Activated T-helper 2 cell treated with anti-CD3 and anti-CD28 coated beads, Interferon-gamma antibody, Interleukin-2, Interleukin-4, amounts not matched to agents 10 μg/mL and 5 μg/mL and 100 μg/mL, durations not matched to agents 14 hours and 24 hours and 36 hours (primary cell): ENCODE data around the gene CDH3. TPM values are rescaled to one million over a fixed set of nuclear protein-coding genes. Genes with fewer than 3 reads are reported as not detected.

Source experiments
- DNase-seq: peaks from one replicate; pipeline ENCODE4 v3.0.0; 2021; ENCODE audit warnings: low spot score
- H3K27ac Mint-ChIP-seq: one replicate; pipeline ENCODE4 v1.8.0; 2021; ENCODE audit warnings: mixed read lengths
- H3K27me3 Mint-ChIP-seq: one replicate; pipeline ENCODE4 v1.8.0; 2021; ENCODE audit warnings: low read depth, mixed read lengths
- H3K36me3 Mint-ChIP-seq: one replicate; pipeline ENCODE4 v1.8.0; 2021; ENCODE audit warnings: low read depth, mixed read lengths
- H3K4me1 Mint-ChIP-seq: one replicate; pipeline ENCODE4 v1.8.0; 2021; ENCODE audit warnings: low read depth, mixed read lengths
- H3K4me3 Mint-ChIP-seq: one replicate; pipeline ENCODE4 v1.8.0; 2021; ENCODE audit warnings: low read depth, mild to moderate bottlenecking, moderate library complexity, mixed read lengths
- H3K9me3 Mint-ChIP-seq: one replicate; pipeline ENCODE4 v1.8.0; 2021; ENCODE audit warnings: mixed read lengths
- intact Hi-C: fragments of 100-400 bp; cut with micrococcal nuclease; formaldehyde crosslinking; loops from one replicate; pipeline ENCODE4 v1.15.1; 2023
- total RNA-seq: library from RNA; stranded (reverse); gene quantifications from 2 replicates; pipeline ENCODE4 v1.2.3, GENCODE V29; 2022

Gene CDH3
- total RNA-seq, 1 donor from 2014 or later = 0.75 TPM

DNA sequence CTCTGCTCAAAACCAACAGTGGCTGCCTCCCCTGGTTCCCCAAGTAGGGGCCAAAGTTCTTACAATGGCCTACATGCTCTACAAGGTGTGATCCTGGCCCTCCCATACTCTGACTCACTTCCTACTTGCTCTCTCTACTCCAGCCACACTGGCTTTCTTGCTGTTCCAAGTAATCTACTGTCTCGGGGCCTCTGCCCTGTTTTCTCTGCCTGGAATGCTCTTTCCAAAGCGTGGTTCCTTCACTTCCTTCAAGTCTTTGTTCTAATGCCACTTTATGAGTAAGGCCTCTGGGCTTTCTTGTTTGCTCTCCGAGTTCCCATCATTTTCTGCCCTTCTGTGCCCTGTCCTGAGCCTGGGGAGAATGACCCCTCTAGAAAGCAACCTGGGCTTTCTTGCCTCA, 4.1 kb upstream of the CDH3 start:
- Mint-ChIP-seq H3K36me3 (no peaks in the 10 kb centered on the region), H3K27ac (no peak overlapping the region), H3K27me3 (peaks cover 35% of the 10 kb centered on the region), H3K4me3 (no peak overlapping the region), H3K9me3 (no peaks in the 10 kb centered on the region), H3K4me1 (peaks cover 6% of the 10 kb centered on the region)
- no peak for DNase-seq
- intact Hi-C loops = no loop called here

DNA sequence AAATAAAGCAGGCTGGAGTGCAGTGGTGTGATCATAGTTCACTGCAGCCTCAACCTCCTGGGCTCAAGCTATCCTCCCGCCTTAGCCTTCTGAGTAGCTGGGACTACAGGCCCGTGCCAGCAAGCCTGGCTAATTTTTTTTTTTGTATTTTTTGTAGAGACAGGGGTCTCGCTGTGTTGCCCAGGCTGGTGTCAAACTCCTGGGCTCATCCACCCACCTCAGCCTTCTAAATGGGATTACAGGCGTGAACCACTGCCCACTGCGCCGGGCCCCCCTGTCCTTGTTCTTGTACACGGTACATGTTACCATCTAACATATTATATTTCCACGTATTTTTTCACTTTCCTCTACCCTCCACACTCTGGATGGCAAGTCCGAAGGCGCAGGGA, 3.1 kb upstream of the CDH3 start:
- no peak overlapping the region for H3K4me3 Mint-ChIP-seq
- no peak for DNase-seq
- intact Hi-C loops = no loop called here
- no peaks in the 10 kb centered on the region for H3K9me3 Mint-ChIP-seq
- H3K27me3 Mint-ChIP-seq = peaks cover 45% of the 10 kb centered on the region
- no peaks in the 10 kb centered on the region for H3K36me3 Mint-ChIP-seq
- peaks cover 2% of the 10 kb centered on the region for H3K4me1 Mint-ChIP-seq
- H3K27ac Mint-ChIP-seq = no peak overlapping the region

DNA sequence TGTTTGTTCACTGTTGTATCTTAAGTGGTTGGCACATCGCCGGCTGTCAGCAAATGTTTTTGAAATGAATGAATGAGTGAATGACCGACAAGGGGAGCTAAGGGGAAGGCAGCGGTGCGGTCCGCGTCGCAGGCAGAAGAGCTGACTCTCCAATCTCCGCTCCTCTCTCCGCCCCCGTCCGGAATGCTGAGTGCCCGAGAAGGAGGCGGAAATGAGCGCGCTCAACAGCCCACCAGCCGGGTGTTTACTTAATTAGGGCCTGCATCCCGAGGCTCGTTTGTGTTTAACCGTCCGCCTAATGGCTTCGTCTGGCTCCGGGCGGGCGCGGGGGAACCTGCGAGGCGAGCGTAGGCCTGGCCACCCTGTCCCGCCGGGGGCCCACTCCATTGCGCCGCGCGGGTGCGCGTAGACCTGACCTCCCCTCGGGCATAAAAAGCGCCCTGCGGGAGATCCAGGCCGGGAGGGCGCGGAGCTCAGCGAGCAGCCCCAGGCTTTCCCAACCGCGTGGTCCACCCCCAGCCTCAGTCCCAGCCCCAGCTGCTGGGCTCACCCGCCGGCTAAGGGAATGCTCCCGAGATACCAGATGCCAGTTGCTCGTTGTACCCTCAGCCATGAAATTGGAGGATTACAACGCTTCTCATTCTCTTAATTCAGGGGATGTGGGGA, 2.5 kb upstream of the CDH3 start:
- H3K4me1 Mint-ChIP-seq = peaks cover 2% of the 10 kb centered on the region
- H3K36me3 Mint-ChIP-seq = no peaks in the 10 kb centered on the region
- no peak for DNase-seq
- intact Hi-C loops = no loop called here
- no peak overlapping the region for H3K27ac Mint-ChIP-seq
- H3K9me3 Mint-ChIP-seq = no peaks in the 10 kb centered on the region
- H3K27me3 Mint-ChIP-seq = peaks cover 49% of the 10 kb centered on the region
- H3K4me3 Mint-ChIP-seq = no peak overlapping the region

DNA sequence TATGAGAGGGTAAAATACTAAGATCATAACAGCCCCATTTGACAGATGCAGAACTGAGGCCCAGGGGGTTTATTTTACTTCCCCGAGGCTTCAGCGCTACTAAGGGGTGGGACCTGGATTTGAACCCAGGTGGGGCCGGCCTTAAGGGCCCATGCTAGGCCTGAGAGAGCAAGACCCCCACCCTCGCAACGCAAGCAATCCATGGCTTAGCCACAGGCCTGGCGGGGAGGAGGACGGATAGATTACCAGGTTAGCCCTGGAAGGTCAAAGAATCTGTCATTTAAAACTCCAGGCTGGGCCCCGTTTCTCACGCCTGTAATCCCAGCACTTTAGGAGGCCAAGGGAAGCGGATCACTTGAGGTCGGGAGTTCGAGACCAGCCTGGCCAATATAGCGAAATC, 1.9 kb upstream of the CDH3 start:
- H3K36me3 Mint-ChIP-seq = no peaks in the 10 kb centered on the region
- H3K27me3 Mint-ChIP-seq = peaks cover 56% of the 10 kb centered on the region
- no peak overlapping the region for H3K27ac Mint-ChIP-seq
- peaks cover 2% of the 10 kb centered on the region for H3K4me1 Mint-ChIP-seq
- H3K9me3 Mint-ChIP-seq = no peaks in the 10 kb centered on the region
- no peak overlapping the region for H3K4me3 Mint-ChIP-seq
- DNase-seq = no peak
- intact Hi-C loops = no loop called here

DNA sequence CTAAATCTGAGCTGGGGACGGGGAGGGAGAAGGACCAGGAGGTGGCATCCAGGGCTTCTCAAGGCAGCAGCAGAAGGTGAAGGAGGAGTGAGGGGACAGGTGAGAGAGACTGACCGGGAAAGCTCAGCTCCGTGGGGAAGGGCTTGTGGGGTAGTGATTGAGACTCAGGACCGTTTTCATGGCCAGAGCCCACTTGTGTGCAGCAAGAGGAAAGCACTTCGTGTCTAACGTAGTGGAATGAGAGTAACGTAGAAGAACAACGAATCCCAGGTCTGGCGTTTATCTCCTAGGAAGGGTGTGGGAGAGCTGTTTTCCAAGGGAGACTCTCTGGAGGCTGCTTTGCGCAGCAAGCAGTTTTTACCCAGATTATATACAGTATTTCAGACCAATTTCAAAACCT, 1.3 kb upstream of the CDH3 start:
- intact Hi-C loops = no loop called here
- Mint-ChIP-seq H3K4me1 (peaks cover 2% of the 10 kb centered on the region), H3K9me3 (no peaks in the 10 kb centered on the region), H3K27me3 (peaks cover 57% of the 10 kb centered on the region), H3K4me3 (no peak overlapping the region), H3K36me3 (no peaks in the 10 kb centered on the region), H3K27ac (no peak overlapping the region)
- DNase-seq = no peak

DNA sequence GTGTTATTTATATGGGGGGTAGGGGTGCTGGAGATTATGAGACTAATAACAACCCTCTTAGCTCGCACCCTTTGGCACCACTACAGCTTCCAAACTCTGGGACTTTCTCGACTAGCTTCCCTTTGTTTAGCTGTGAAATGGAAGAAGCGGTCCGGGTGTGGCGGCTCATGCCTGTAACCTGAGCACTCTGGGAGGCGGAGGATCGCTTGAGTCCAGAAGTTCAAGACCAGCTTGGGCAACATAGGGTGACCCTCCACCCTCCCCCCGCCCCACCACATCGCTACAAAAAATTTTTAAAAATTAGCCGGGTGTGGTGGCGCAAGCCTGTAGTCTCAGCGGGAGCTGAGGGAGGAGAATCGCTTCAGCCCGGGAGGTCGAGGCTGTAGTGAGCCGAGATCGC, 814 bp upstream of the CDH3 start:
- H3K36me3 Mint-ChIP-seq = no peaks in the 10 kb centered on the region
- intact Hi-C loops = no loop called here
- no peaks in the 10 kb centered on the region for H3K9me3 Mint-ChIP-seq
- H3K27ac Mint-ChIP-seq = no peak overlapping the region
- peaks cover 2% of the 10 kb centered on the region for H3K4me1 Mint-ChIP-seq
- H3K4me3 Mint-ChIP-seq = no peak overlapping the region
- DNase-seq = no peak
- peaks cover 58% of the 10 kb centered on the region for H3K27me3 Mint-ChIP-seq

DNA sequence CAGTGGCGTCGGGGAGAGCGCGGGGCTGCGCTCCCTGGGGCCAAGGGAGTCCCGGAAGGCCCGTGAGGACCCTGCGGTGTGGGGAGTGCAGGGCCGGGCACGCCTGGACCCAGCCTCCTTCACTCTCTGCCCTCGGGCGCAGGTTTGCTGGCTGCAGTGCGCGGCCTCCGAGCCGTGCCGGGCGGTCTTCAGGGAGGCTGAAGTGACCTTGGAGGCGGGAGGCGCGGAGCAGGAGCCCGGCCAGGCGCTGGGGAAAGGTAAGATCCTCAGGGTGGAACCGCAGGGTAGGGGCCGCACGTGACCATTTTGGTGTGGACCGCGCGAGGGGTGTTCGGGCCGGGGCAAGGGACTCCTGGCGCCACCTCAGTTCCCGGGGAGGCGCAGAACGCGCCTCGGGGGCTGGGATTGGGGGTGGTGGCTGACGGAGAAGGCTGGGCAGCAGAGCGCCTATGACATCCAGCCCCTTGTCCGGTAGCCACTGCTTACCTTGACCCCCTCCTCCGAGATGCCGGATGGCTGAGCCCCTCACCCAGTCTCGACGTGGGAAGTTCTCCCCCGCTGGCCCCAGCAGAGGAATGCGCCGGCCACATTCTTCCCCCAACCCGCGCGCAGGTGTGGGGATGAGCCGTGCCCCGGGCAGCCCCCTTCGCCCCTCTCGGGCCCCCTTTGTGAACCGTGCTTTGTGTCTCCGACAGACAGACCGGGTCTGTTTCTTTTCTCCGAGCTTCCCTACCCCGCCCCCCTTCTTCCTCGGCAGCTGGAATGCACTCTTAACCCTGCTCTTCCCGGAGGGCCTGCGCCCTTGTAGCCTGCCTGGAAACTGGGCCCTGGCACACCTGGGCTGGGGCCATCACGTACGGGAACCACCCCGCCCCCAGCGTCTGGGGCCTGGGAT, 631 bp downstream of the CDH3 start:
- Mint-ChIP-seq H3K27ac (no peak overlapping the region), H3K9me3 (no peaks in the 10 kb centered on the region), H3K4me3 (no peak overlapping the region), H3K4me1 (peaks cover 2% of the 10 kb centered on the region), H3K36me3 (no peaks in the 10 kb centered on the region), H3K27me3 (peaks cover 60% of the 10 kb centered on the region)
- DNase-seq = no peak
- intact Hi-C loops = no loop called here

DNA sequence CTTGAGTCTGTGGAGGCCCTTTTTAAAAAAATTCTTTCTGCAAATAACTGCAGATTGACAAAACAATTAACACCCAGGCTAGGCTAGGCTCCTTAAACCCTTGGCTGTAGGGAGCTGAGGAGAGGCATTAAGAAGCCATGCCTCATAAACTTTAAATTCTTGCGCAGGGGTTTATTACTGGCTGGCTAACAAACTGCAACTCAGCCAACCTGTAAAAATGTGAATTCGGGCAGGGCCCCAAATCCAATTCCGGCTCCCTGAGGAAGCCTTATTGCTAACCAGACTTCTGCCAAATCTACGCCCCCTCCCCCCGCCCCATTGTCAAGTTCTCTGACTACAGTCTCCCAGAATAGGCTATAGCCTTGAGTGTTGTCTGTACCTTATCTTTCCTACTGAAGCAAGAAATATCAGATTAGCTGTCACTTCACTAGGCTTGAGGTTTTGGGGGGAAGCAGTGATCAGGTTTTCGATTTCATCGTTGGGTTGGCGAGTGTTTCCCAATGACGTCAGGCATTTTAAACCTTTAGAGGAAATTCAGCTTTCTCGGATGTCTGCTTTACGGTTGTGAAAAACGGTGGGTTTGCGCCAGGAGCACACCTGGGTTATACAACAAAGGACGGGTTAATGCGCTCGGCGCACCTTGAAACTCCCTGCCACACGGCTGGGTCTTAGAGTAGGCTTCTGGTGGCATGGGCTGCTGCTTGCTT, 2.0 kb downstream of the CDH3 start:
- Mint-ChIP-seq H3K27ac (no peak overlapping the region), H3K36me3 (no peaks in the 10 kb centered on the region), H3K4me1 (peaks cover 2% of the 10 kb centered on the region), H3K27me3 (peaks cover 52% of the 10 kb centered on the region), H3K4me3 (no peak overlapping the region), H3K9me3 (no peaks in the 10 kb centered on the region)
- intact Hi-C loops = no loop called here
- DNase-seq = no peak

DNA sequence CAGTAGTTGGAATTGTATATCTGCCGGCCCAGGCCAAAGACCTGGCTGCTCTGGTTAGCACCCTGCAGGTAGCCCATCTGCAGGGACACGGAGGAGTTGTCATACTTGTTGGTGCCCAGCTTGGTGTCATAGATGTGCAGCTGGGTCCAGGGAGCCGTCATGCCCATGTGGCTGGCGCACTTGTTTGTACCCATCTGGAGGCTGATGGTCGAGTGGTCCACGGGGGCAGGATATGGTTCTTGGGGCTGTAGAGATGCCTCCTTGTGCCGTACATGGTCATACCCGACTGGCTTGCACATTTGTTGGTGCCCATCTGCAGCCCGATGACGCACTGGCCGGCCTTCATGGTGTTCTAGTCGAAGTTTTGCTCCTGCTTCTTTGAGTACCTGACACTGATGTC, 6.0 kb downstream of the CDH3 start:
- DNase-seq = no peak
- Mint-ChIP-seq H3K4me1 (no peaks in the 10 kb centered on the region), H3K27me3 (peaks cover 29% of the 10 kb centered on the region), H3K36me3 (no peaks in the 10 kb centered on the region), H3K4me3 (no peak overlapping the region), H3K9me3 (no peaks in the 10 kb centered on the region), H3K27ac (no peak overlapping the region)
- intact Hi-C loops = no loop called here

DNA sequence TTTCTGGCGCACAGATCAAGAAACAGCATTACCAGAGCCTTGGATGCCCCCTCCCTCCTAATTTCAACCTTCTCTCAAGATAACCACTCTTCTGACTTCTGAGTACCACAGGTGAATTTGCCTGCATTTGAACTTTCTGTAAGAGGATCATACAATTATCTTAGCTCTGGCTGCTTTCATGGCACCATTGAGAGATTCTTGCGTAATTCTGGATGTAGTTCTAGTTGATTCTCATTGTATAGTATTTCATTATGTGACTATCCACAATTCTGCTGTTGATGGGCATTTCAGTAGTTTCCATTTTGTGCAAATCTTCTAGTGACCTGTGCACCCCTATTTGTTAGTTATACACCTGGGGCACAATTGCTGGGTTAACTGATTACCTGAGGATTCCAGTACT, 7.5 kb downstream of the CDH3 start:
- H3K27me3 Mint-ChIP-seq = peaks cover 16% of the 10 kb centered on the region
- no peaks in the 10 kb centered on the region for H3K4me1 Mint-ChIP-seq
- DNase-seq = no peak
- no peaks in the 10 kb centered on the region for H3K36me3 Mint-ChIP-seq
- intact Hi-C loops = no loop called here
- H3K27ac Mint-ChIP-seq = no peak overlapping the region
- no peaks in the 10 kb centered on the region for H3K9me3 Mint-ChIP-seq
- H3K4me3 Mint-ChIP-seq = no peak overlapping the region

DNA sequence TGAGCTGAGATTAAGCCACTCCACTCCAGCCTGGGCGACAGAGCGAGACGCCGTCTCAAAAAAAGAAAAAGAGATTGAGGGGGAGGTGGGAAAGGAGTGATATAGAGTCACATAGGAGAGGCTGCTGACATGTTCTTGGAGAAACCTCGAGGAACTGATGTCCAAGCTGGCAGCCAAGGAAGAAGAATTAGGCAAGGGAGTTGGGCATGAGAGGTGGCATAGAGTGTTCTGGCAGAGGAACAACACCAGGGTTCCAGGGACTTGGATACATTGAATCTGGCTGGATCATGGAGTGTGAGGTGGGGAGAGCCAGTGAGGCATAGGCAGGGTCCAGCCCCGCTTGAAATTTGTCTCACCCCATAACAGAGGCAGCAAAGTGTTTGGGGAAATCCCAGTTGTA, 10.7 kb downstream of the CDH3 start:
- Mint-ChIP-seq H3K36me3 (no peaks in the 10 kb centered on the region), H3K27ac (no peak overlapping the region), H3K27me3 (peaks cover 12% of the 10 kb centered on the region), H3K4me3 (no peak overlapping the region), H3K4me1 (no peaks in the 10 kb centered on the region), H3K9me3 (no peaks in the 10 kb centered on the region)
- intact Hi-C loops = no loop called here
- no peak for DNase-seq

DNA sequence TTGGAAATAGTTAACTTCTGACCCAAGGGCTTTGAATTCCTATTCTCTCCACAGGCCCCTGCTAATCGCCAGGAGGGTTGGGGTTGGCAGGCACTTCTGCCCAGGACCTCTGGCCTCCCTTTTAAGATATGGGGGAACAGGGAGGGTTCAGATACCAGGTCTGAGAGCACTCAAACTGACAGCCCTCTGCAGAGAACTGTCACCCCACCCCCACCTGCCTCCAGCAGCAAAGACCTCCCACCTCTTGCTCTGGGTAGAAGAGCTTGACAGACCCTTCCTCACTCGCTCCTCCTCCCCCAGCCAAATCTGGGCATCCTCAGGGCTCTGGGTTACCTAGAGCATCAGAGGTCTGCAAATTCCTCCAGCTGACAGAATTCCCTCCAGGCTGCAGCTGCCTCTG, 11.6 kb downstream of the CDH3 start:
- Mint-ChIP-seq H3K27me3 (peaks cover 16% of the 10 kb centered on the region), H3K4me1 (no peaks in the 10 kb centered on the region), H3K9me3 (no peaks in the 10 kb centered on the region), H3K4me3 (no peak overlapping the region), H3K36me3 (no peaks in the 10 kb centered on the region), H3K27ac (no peak overlapping the region)
- DNase-seq = no peak
- intact Hi-C loops = no loop called here
